A549 treated with AZD9567 at 1 μM for 4 hours (cell line): ENCODE results near the gene CDK8. TPM values are rescaled to one million over a fixed set of nuclear protein-coding genes. Genes with fewer than 3 reads are reported as not detected.

ENCODE experiments used
- total RNA-seq: library from RNA; stranded (reverse); fragments of 200-300 nt; extraction: Qiagen RNA extraction; gene quantifications from 5 replicates; pipeline ENCODE4 v1.2.3, GENCODE V29; 2022; ENCODE audit not compliant: insufficient read depth

Gene CDK8
- 11.0 to 15.9 TPM (median 13.7 TPM) in 5 replicates for total RNA-seq

DNA sequence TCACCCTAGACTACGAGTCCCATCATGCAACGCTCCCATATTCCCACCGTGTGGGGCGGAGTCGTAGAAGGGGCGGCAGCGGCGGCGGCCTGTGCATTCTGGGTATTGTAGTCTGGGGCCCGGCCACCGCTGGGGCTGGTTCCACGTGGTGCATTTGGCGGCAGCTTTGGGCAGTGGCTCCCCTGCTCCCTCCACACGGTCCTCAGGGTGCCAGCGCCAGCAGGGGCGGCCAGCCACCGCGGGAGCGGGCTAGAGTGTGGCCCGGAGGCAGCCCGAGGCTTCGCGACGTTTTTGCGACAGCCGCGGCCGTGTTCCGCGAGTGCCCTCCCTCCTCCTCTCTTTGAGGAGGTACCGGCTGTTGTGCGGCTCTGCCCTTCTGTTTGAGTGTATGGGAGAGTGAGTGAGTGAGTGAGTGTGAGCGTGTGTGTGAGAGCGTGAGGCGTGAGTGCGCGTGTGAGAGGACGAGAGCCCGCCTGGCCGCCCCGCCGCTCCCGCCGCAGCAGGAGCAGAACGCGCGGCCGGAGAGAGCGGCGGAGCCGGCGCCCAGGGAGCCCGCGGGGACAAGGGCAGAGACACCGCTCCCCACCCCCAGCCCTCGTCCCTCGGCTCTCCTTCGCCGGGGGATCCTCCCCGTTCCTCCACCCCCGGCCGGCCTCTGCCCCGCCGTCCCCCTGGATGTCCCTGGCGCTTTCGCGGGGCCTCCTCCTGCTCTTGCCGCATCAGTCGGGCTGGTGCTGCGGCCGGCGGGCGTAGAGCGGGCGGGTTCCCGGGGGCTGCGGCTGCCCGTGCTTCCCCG lies at the start of gene CDK8:
Gene CDK8 (plus strand): TSS at position 343 of the 796 bp plus-strand sequence. CDS start 513 bp downstream, outside the sequence.

DNA sequence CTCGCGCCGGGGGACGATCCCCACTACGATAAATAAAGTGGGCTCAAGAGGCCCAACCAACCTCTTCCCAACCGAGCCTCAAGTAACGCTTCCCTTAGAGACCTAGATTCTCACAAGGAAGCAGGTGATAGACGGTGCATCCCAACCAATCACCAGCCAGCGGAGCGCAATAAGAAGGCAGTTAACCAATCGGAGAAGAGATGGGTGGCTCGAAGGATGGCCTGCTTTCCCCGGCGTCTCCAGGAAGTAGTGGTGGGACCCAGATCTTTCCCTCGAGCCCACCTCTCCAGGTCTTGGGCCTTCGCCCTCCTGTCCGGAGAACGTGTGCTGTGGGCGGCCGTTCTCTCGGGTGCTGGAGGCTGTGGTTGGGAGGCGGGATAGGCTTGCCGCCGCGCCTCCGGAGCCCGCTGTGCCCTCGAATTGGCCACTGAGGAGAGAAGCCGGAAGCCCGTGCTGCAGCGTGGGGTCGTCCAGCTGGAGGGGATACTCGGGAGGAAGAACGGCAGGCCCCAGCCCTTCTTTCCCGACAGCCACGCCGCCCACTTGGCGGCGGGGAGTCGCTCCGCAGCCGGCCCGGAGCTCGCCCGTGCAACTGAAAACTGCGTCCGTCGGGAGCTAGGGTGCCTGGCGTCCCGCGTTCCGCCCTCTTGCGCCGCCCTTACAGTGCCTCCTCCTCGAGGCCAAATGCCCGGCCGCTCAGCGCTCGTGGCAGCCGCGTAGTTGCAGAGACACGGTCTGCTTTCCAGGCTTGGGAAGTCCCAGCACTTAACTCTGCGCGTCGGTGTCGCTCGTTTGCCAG lies 32.0 kb upstream of the CDK8 start, which contains the start of gene RNF6:
Gene RNF6 (minus strand): TSS at position 594 of the 799 bp plus-strand sequence. CDS start 2,665 bp downstream, outside the sequence.

Other genes starting within 250 kb of the CDK8 start
- 0.03 to 0.05 TPM (median 0.04 TPM) in 3 of 5 replicates, not detected in the others for gene SHISA2, start 202.1 kb upstream of the CDK8 start, total RNA-seq
- 26.8 to 33.7 TPM (median 29.7 TPM) in 5 replicates for gene RNF6, start 31.8 kb upstream of the CDK8 start, total RNA-seq